ENCODE results near the gene EZH1. TPM values are rescaled to one million over a fixed set of nuclear protein-coding genes. Genes with fewer than 3 reads are reported as not detected.
A peak's percentile ranks its signal among the peaks of the same experiment; 100 is the strongest.

EZH1 gene
- total RNA-seq, 1 donor from 2014 or later = 20.0 TPM

GRCh38 chr17:42685831-42686230, 59.0 kb downstream of the EZH1 start:
- DNase-seq (ENCODE audit: extremely low read depth, low read depth, low spot score) = no peak

- no peak for DNase-seq (ENCODE audit: extremely low read depth, low read depth, low spot score)
Observed at GRCh38 chr17:42684929-42685556, 59.8 kb downstream of the EZH1 start.

GRCh38 chr17:42683407-42684034, 61.3 kb downstream of the EZH1 start:
- DNase-seq (ENCODE audit: extremely low read depth, low read depth, low spot score) = no peak

GRCh38 chr17:42682722-42683403, 62.0 kb downstream of the EZH1 start:
- no peak for DNase-seq (ENCODE audit: extremely low read depth, low read depth, low spot score)

GRCh38 chr17:42681976-42682721, 62.7 kb downstream of the EZH1 start, which contains the start of gene CNTNAP1:
TSS of gene CNTNAP1 (plus strand) at chr17:42682531. CDS start at chr17:42682830, 299 bp downstream.
- no peak for DNase-seq (ENCODE audit: extremely low read depth, low read depth, low spot score)

- DNase-seq (ENCODE audit: extremely low read depth, low read depth, low spot score) = no peak
Observed at GRCh38 chr17:42680331-42680808, 64.5 kb downstream of the EZH1 start.

GRCh38 chr17:42679492-42680330, 65.1 kb downstream of the EZH1 start:
- DNase-seq (ENCODE audit: extremely low read depth, low read depth, low spot score) = no peak

GRCh38 chr17:42678951-42679491, 65.8 kb downstream of the EZH1 start:
- DNase-seq (ENCODE audit: extremely low read depth, low read depth, low spot score) = no peak

- DNase-seq (ENCODE audit: extremely low read depth, low read depth, low spot score) = no peak
Observed at GRCh38 chr17:42677921-42678781, 66.7 kb downstream of the EZH1 start.

GRCh38 chr17:42677012-42677857, 67.6 kb downstream of the EZH1 start:
- DNase-seq (ENCODE audit: extremely low read depth, low read depth, low spot score) = peak; percentile 93

- DNase-seq (ENCODE audit: extremely low read depth, low read depth, low spot score) = no peak
Observed at GRCh38 chr17:42676424-42677011, 68.3 kb downstream of the EZH1 start, which contains the start of gene PLEKHH3. TSS of gene PLEKHH3 (minus strand) at chr17:42676994. CDS start at chr17:42676563, 431 bp downstream.

GRCh38 chr17:42675965-42676423, 68.8 kb downstream of the EZH1 start:
- DNase-seq (ENCODE audit: extremely low read depth, low read depth, low spot score) = no peak

- DNase-seq (ENCODE audit: extremely low read depth, low read depth, low spot score) = no peak
Observed at GRCh38 chr17:42675348-42675964, 69.4 kb downstream of the EZH1 start.

GRCh38 chr17:42674755-42675347, 70.0 kb downstream of the EZH1 start:
- no peak for DNase-seq (ENCODE audit: extremely low read depth, low read depth, low spot score)

- DNase-seq (ENCODE audit: extremely low read depth, low read depth, low spot score) = no peak
Observed at GRCh38 chr17:42673885-42674754, 70.7 kb downstream of the EZH1 start.

All from glomerular endothelial cell (primary cell).